SK-N-SH (cell line): Measurements from ENCODE around the gene S100A4.

Source experiments
- EZH2phosphoT487 ChIP-seq: fragments of 200-600 bp; sonication (generic); IDR thresholded peaks from 2 replicates; pipeline ENCODE4 v1.6.1; 2017; ENCODE audit warnings: low read depth, mixed run types, mild to moderate bottlenecking, antibody characterized with exemption, moderate library complexity, borderline replicate concordance
- FOXM1 ChIP-seq: IDR thresholded peaks from 2 replicates; pipeline ENCODE4 v1.4.0; 2012; ENCODE audit warnings: low read depth, mild to moderate bottlenecking
- GATA2 ChIP-seq: sonication (generic); formaldehyde crosslinking; IDR thresholded peaks from 2 replicates; pipeline ENCODE4 v1.5.0; 2020; ENCODE audit warnings: mild to moderate bottlenecking, missing genetic modification reagents
- MXI1 ChIP-seq: IDR thresholded peaks from 2 replicates; pipeline ENCODE4 v1.6.1; 2012; ENCODE audit warnings: mild to moderate bottlenecking, low read depth, low read length, improper control_type of control experiment
- POLR2AphosphoS5 ChIP-seq: IDR thresholded peaks from 2 replicates; pipeline ENCODE4 v1.6.1; 2012; ENCODE audit warnings: low read depth, low read length
- RCOR1 ChIP-seq: fragments of 150-350 bp; IDR thresholded peaks from 2 replicates; pipeline ENCODE4 v1.6.1; 2017; ENCODE audit warnings: antibody characterized with exemption, low read length
- RFX5 ChIP-seq: IDR thresholded peaks from 2 replicates; pipeline ENCODE4 v1.6.1; 2012; ENCODE audit warnings: mild to moderate bottlenecking, improper control_type of control experiment, low read length
- TAF1 ChIP-seq: IDR thresholded peaks from 2 replicates; pipeline ENCODE4 v1.6.1; 2012; ENCODE audit warnings: low read depth, mild to moderate bottlenecking, low read length, moderate library complexity, borderline replicate concordance
- TCF12 ChIP-seq: IDR thresholded peaks from 2 replicates; pipeline ENCODE4 v1.4.0; 2012
- YY1 ChIP-seq: IDR thresholded peaks from 2 replicates; pipeline ENCODE4 v1.4.0; 2012; ENCODE audit warnings: low read depth, mild to moderate bottlenecking
- TF ChIP-seq, protein P1 (sequence below): fragments of 200-600 bp; sonication (generic); IDR thresholded peaks from 2 replicates; pipeline ENCODE4 v1.6.1; 2017; ENCODE audit warnings: antibody characterized with exemption, mild to moderate bottlenecking, moderate library complexity
- TF ChIP-seq, protein P2 (sequence below): IDR thresholded peaks from 2 replicates; pipeline ENCODE4 v1.4.0; 2012; ENCODE audit warnings: low read depth
- TF ChIP-seq, protein P3 (sequence below): fragments of 150-350 bp; IDR thresholded peaks from 2 replicates; pipeline ENCODE4 v1.6.1; 2017; ENCODE audit warnings: antibody characterized with exemption, low read length, low read depth, borderline replicate concordance
- TF ChIP-seq, protein P4 (sequence below): IDR thresholded peaks from 2 replicates; pipeline ENCODE4 v1.6.1; 2012; ENCODE audit warnings: mild to moderate bottlenecking, low read depth, low read length, moderate library complexity

DNA sequence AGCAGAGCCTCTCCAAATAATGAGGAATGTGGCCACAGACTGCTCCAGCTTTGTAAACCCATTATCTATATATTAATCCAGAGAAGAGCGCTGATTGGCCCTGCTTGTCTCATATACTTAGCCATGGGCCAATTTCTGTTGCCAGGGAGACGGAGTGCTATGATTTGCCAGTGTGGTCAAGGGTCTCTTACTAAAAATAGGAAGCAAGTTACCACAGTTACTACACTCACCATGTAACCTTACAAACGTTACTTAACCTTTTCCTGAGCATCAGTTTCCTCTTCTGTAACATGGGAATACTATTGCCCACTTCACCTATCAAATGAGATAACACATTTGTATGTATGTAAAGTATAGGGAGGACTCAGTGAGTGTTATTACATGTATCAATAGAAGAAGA lies 27.7 kb upstream of the S100A4 start:
- TF ChIP-seq MXI1 (no peak), POLR2AphosphoS5 (no peak), EZH2phosphoT487 (no peak), FOXM1 (no peak), YY1 (no peak), TCF12 (no peak), RFX5 (no peak), RCOR1 (no peak), GATA2 (no peak), TAF1 (no peak)
- TF ChIP-seq, protein P1, sequence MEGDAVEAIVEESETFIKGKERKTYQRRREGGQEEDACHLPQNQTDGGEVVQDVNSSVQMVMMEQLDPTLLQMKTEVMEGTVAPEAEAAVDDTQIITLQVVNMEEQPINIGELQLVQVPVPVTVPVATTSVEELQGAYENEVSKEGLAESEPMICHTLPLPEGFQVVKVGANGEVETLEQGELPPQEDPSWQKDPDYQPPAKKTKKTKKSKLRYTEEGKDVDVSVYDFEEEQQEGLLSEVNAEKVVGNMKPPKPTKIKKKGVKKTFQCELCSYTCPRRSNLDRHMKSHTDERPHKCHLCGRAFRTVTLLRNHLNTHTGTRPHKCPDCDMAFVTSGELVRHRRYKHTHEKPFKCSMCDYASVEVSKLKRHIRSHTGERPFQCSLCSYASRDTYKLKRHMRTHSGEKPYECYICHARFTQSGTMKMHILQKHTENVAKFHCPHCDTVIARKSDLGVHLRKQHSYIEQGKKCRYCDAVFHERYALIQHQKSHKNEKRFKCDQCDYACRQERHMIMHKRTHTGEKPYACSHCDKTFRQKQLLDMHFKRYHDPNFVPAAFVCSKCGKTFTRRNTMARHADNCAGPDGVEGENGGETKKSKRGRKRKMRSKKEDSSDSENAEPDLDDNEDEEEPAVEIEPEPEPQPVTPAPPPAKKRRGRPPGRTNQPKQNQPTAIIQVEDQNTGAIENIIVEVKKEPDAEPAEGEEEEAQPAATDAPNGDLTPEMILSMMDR, result no peak
- TF ChIP-seq, protein P2, sequence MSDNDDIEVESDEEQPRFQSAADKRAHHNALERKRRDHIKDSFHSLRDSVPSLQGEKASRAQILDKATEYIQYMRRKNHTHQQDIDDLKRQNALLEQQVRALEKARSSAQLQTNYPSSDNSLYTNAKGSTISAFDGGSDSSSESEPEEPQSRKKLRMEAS, result no peak
- TF ChIP-seq, protein P3, sequence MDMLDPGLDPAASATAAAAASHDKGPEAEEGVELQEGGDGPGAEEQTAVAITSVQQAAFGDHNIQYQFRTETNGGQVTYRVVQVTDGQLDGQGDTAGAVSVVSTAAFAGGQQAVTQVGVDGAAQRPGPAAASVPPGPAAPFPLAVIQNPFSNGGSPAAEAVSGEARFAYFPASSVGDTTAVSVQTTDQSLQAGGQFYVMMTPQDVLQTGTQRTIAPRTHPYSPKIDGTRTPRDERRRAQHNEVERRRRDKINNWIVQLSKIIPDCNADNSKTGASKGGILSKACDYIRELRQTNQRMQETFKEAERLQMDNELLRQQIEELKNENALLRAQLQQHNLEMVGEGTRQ, result no peak
- TF ChIP-seq, protein P4, sequence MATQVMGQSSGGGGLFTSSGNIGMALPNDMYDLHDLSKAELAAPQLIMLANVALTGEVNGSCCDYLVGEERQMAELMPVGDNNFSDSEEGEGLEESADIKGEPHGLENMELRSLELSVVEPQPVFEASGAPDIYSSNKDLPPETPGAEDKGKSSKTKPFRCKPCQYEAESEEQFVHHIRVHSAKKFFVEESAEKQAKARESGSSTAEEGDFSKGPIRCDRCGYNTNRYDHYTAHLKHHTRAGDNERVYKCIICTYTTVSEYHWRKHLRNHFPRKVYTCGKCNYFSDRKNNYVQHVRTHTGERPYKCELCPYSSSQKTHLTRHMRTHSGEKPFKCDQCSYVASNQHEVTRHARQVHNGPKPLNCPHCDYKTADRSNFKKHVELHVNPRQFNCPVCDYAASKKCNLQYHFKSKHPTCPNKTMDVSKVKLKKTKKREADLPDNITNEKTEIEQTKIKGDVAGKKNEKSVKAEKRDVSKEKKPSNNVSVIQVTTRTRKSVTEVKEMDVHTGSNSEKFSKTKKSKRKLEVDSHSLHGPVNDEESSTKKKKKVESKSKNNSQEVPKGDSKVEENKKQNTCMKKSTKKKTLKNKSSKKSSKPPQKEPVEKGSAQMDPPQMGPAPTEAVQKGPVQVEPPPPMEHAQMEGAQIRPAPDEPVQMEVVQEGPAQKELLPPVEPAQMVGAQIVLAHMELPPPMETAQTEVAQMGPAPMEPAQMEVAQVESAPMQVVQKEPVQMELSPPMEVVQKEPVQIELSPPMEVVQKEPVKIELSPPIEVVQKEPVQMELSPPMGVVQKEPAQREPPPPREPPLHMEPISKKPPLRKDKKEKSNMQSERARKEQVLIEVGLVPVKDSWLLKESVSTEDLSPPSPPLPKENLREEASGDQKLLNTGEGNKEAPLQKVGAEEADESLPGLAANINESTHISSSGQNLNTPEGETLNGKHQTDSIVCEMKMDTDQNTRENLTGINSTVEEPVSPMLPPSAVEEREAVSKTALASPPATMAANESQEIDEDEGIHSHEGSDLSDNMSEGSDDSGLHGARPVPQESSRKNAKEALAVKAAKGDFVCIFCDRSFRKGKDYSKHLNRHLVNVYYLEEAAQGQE, result no peak
